ENCODE results near the gene RFXANK.

RFXANK gene

GRCh38 chr19:19227217-19227616 lies 35.2 kb downstream of the RFXANK start:
- H3K4me1 ChIP-seq (ENCODE audit: low read length) = no peaks in the 10 kb centered on the region
- no peak overlapping the region for H3K4me3 ChIP-seq (ENCODE audit: low read length)
- peaks cover 9% of the 10 kb centered on the region; the same call in 1 of the 2 replicates for H3K27me3 ChIP-seq (ENCODE audit: low read depth, low read length)

GRCh38 chr19:19229701-19230100 lies 37.6 kb downstream of the RFXANK start:
- Histone ChIP-seq H3K4me2 (ENCODE audit: low read length) (no peak overlapping the region), H4K20me1 (ENCODE audit: insufficient read depth, low read length) (no peaks in the 10 kb centered on the region), H3K27me3 (ENCODE audit: low read depth, low read length) (peaks cover 9% of the 10 kb centered on the region; the same call in 1 of the 2 replicates), H3K4me3 (ENCODE audit: low read length) (no peak overlapping the region), H3K36me3 (replicated peaks; ENCODE audit: low read depth, low read length) (no peaks in the 10 kb centered on the region), H2AFZ (ENCODE audit: low read depth, low read length) (no peak overlapping the region), H3K9ac (ENCODE audit: low read length) (no peak overlapping the region), H3K9me3 (ENCODE audit: insufficient read depth, low read length) (peaks cover 9% of the 10 kb centered on the region), H3K27ac (ENCODE audit: low read length) (no peak overlapping the region), H3K79me2 (ENCODE audit: low read length) (no peaks in the 10 kb centered on the region), H3K4me1 (ENCODE audit: low read length) (no peaks in the 10 kb centered on the region)
- TF ChIP-seq EZH2phosphoT487 (IDR thresholded peaks at IDR 0.05; ENCODE audit: low read depth) = no peak
- TF ChIP-seq CTCF (IDR thresholded peaks at IDR 0.05; ENCODE audit: low read depth, low read length) = no peak

More at GRCh38 chr19:19227217-19227616, 35.2 kb downstream of the RFXANK start:
- H3K27ac ChIP-seq (ENCODE audit: low read length) = no peak overlapping the region
- H2AFZ ChIP-seq (ENCODE audit: low read depth, low read length) = no peak overlapping the region
- H3K9me3 ChIP-seq (ENCODE audit: insufficient read depth, low read length) = no peaks in the 10 kb centered on the region
- H4K20me1 ChIP-seq (ENCODE audit: insufficient read depth, low read length) = no peaks in the 10 kb centered on the region
- TF ChIP-seq EZH2phosphoT487 (IDR thresholded peaks at IDR 0.05; ENCODE audit: low read depth) (no peak), CTCF (IDR thresholded peaks at IDR 0.05; ENCODE audit: low read depth, low read length) (no peak)
- no peak overlapping the region for H3K9ac ChIP-seq (ENCODE audit: low read length)
- no peaks in the 10 kb centered on the region for H3K79me2 ChIP-seq (ENCODE audit: low read length)
- no peak overlapping the region for H3K4me2 ChIP-seq (ENCODE audit: low read length)
- H3K36me3 ChIP-seq (replicated peaks; ENCODE audit: low read depth, low read length) = no peaks in the 10 kb centered on the region

- no peak overlapping the region for H2AFZ ChIP-seq (ENCODE audit: low read depth, low read length)
- H3K79me2 ChIP-seq (ENCODE audit: low read length) = no peaks in the 10 kb centered on the region
- no peak overlapping the region for H3K9ac ChIP-seq (ENCODE audit: low read length)
- H3K9me3 ChIP-seq (ENCODE audit: insufficient read depth, low read length) = peaks cover 16% of the 10 kb centered on the region
- no peaks in the 10 kb centered on the region for H3K36me3 ChIP-seq (replicated peaks; ENCODE audit: low read depth, low read length)
- no peak overlapping the region for H3K4me3 ChIP-seq (ENCODE audit: low read length)
- H3K27ac ChIP-seq (ENCODE audit: low read length) = no peak overlapping the region
- no peak for TF ChIP-seq EZH2phosphoT487 (IDR thresholded peaks at IDR 0.05; ENCODE audit: low read depth)
- TF ChIP-seq CTCF (IDR thresholded peaks at IDR 0.05; ENCODE audit: low read depth, low read length) = no peak
- H4K20me1 ChIP-seq (ENCODE audit: insufficient read depth, low read length) = no peaks in the 10 kb centered on the region
- H3K4me2 ChIP-seq (ENCODE audit: low read length) = no peak overlapping the region
- H3K27me3 ChIP-seq (ENCODE audit: low read depth, low read length) = peaks cover 9% of the 10 kb centered on the region; the same call in 1 of the 2 replicates
- H3K4me1 ChIP-seq (ENCODE audit: low read length) = no peaks in the 10 kb centered on the region
These were observed 38.9 kb downstream of the RFXANK start for GRCh38 chr19:19230999-19231398.

GRCh38 chr19:19232261-19232721 lies 40.2 kb downstream of the RFXANK start:
- Histone ChIP-seq H3K4me1 (ENCODE audit: low read length) (no peaks in the 10 kb centered on the region), H3K79me2 (ENCODE audit: low read length) (no peaks in the 10 kb centered on the region), H3K27ac (ENCODE audit: low read length) (no peak overlapping the region), H3K9me3 (ENCODE audit: insufficient read depth, low read length) (peaks cover 20% of the 10 kb centered on the region), H3K4me2 (ENCODE audit: low read length) (no peak overlapping the region), H3K4me3 (ENCODE audit: low read length) (no peak overlapping the region), H2AFZ (ENCODE audit: low read depth, low read length) (no peak overlapping the region), H3K27me3 (ENCODE audit: low read depth, low read length) (peaks cover 9% of the 10 kb centered on the region; the same call in 1 of the 2 replicates), H3K9ac (ENCODE audit: low read length) (no peak overlapping the region), H4K20me1 (ENCODE audit: insufficient read depth, low read length) (no peaks in the 10 kb centered on the region), H3K36me3 (replicated peaks; ENCODE audit: low read depth, low read length) (no peaks in the 10 kb centered on the region)
- TF ChIP-seq EZH2phosphoT487 (IDR thresholded peaks at IDR 0.05; ENCODE audit: low read depth) (no peak), CTCF (IDR thresholded peaks at IDR 0.05; ENCODE audit: low read depth, low read length) (no peak)

Data from OCI-LY3 (cell line).